Astrocyte (in vitro differentiated cells and primary cell): Measurements from ENCODE around the gene TTC1. TPM values are rescaled to one million over a fixed set of nuclear protein-coding genes. Genes with fewer than 3 reads are reported as not detected.

ENCODE experiments used
- DNase-seq: peaks from one replicate; pipeline ENCODE4 v3.0.0-alpha.2; 2010; ENCODE audit warnings: low read depth
- FAIRE-seq: peaks from 2 replicates; lab custom pipeline; 2011; peaks lifted over from hg19 to GRCh38; lab: Jason Lieb, UNC
- H2AFZ ChIP-seq: 2 replicates; pipeline ENCODE4 v1.6.0; 2012; ENCODE audit warnings: low read depth, low read length, inconsistent platforms
- H3K27ac ChIP-seq: 2 replicates; pipeline ENCODE4 v1.5.1; 2011; ENCODE audit warnings: low read depth, low read length, inconsistent platforms
- H3K27me3 ChIP-seq: 2 replicates; pipeline ENCODE4 v1.6.0; 2011; ENCODE audit warnings: low read length, inconsistent platforms; ENCODE audit not compliant: insufficient read depth
- H3K36me3 ChIP-seq: 2 replicates; pipeline ENCODE4 v1.5.1; 2011; ENCODE audit warnings: low read length, inconsistent platforms; ENCODE audit not compliant: insufficient read depth
- H3K4me1 ChIP-seq: 2 replicates; pipeline ENCODE4 v1.5.1; 2011; ENCODE audit warnings: low read length, inconsistent platforms; ENCODE audit not compliant: insufficient read depth
- H3K4me2 ChIP-seq: 2 replicates; pipeline ENCODE4 v1.6.0; 2012; ENCODE audit warnings: low read length, inconsistent platforms
- H3K4me3 ChIP-seq: 2 replicates; pipeline ENCODE4 v1.5.1; 2011; ENCODE audit warnings: low read depth, mild to moderate bottlenecking, low read length, inconsistent platforms; ENCODE audit not compliant: insufficient read depth
- H3K79me2 ChIP-seq: 2 replicates; pipeline ENCODE4 v1.6.0; 2012; ENCODE audit warnings: mild to moderate bottlenecking, low read length, inconsistent platforms; ENCODE audit not compliant: insufficient read depth
- H3K9ac ChIP-seq: 2 replicates; pipeline ENCODE4 v1.6.0; 2012; ENCODE audit warnings: mild to moderate bottlenecking, low read length, inconsistent platforms
- H3K9me3 ChIP-seq: 2 replicates; pipeline ENCODE4 v1.5.1; 2012; ENCODE audit warnings: low read depth, mild to moderate bottlenecking, low read length, inconsistent platforms; ENCODE audit not compliant: insufficient read depth
- H4K20me1 ChIP-seq: 2 replicates; pipeline ENCODE4 v1.6.0; 2012; ENCODE audit warnings: low read length, inconsistent platforms; ENCODE audit not compliant: insufficient read depth
- H3K27ac Mint-ChIP-seq: one replicate; pipeline ENCODE4 v1.8.0; 2021; ENCODE audit warnings: mild to moderate bottlenecking, mixed read lengths; ENCODE audit not compliant: unreplicated experiment
- H3K27me3 Mint-ChIP-seq: one replicate; pipeline ENCODE4 v1.8.0; 2021; ENCODE audit warnings: low read depth, mixed read lengths; ENCODE audit not compliant: unreplicated experiment
- H3K36me3 Mint-ChIP-seq: one replicate; pipeline ENCODE4 v1.8.0; 2021; ENCODE audit warnings: low read depth, mixed read lengths; ENCODE audit not compliant: unreplicated experiment
- H3K4me1 Mint-ChIP-seq: one replicate; pipeline ENCODE4 v1.8.0; 2021; ENCODE audit warnings: low read depth, mixed read lengths; ENCODE audit not compliant: unreplicated experiment
- H3K4me3 Mint-ChIP-seq: one replicate; pipeline ENCODE4 v1.8.0; 2021; ENCODE audit warnings: mild to moderate bottlenecking, moderate library complexity, mixed read lengths; ENCODE audit not compliant: unreplicated experiment
- H3K9me3 Mint-ChIP-seq: one replicate; pipeline ENCODE4 v1.8.0; 2021; ENCODE audit warnings: mild to moderate bottlenecking, mixed read lengths; ENCODE audit not compliant: unreplicated experiment
- EZH2 ChIP-seq: IDR thresholded peaks from 2 replicates; pipeline ENCODE4 v1.6.1; 2012; ENCODE audit warnings: mild to moderate bottlenecking, low read length, inconsistent platforms; ENCODE audit not compliant: insufficient read depth
- total RNA-seq: library from RNA; stranded (reverse); gene quantifications from 2 replicates; pipeline ENCODE4 v1.2.1, GENCODE V29; 2021
- TF ChIP-seq, protein P1 (sequence below): IDR thresholded peaks from 2 replicates; pipeline ENCODE4 v1.5.1; 2011; ENCODE audit warnings: low read depth, mild to moderate bottlenecking, inconsistent platforms, low read length, moderate library complexity; ENCODE audit not compliant: insufficient read depth

The TTC1 gene
- total RNA-seq, 1 donor from 2014 or later: 61.2 TPM

- H3K27ac Mint-ChIP-seq: no peak overlapping the region
- TF ChIP-seq EZH2: no peak
- TF ChIP-seq, protein P1, sequence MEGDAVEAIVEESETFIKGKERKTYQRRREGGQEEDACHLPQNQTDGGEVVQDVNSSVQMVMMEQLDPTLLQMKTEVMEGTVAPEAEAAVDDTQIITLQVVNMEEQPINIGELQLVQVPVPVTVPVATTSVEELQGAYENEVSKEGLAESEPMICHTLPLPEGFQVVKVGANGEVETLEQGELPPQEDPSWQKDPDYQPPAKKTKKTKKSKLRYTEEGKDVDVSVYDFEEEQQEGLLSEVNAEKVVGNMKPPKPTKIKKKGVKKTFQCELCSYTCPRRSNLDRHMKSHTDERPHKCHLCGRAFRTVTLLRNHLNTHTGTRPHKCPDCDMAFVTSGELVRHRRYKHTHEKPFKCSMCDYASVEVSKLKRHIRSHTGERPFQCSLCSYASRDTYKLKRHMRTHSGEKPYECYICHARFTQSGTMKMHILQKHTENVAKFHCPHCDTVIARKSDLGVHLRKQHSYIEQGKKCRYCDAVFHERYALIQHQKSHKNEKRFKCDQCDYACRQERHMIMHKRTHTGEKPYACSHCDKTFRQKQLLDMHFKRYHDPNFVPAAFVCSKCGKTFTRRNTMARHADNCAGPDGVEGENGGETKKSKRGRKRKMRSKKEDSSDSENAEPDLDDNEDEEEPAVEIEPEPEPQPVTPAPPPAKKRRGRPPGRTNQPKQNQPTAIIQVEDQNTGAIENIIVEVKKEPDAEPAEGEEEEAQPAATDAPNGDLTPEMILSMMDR: no peak
- H3K27me3 Mint-ChIP-seq: no peaks in the 10 kb centered on the region
- no peaks in the 10 kb centered on the region for H3K9me3 Mint-ChIP-seq
- Histone ChIP-seq H3K36me3 (peaks cover 20% of the 10 kb centered on the region), H3K4me3 (no peak overlapping the region), H3K79me2 (peaks cover 2% of the 10 kb centered on the region), H2AFZ (no peak overlapping the region), H3K27ac (no peak overlapping the region), H3K27me3 (no peaks in the 10 kb centered on the region), H3K9me3 (no peaks in the 10 kb centered on the region), H3K4me2 (no peak overlapping the region), H3K4me1 (peaks cover 8% of the 10 kb centered on the region), H3K9ac (no peak overlapping the region), H4K20me1 (no peaks in the 10 kb centered on the region)
- peaks cover 6% of the 10 kb centered on the region for H3K4me1 Mint-ChIP-seq
- FAIRE-seq (no peak), DNase-seq (no peak)
- H3K4me3 Mint-ChIP-seq: no peak overlapping the region
- H3K36me3 Mint-ChIP-seq: peaks cover 11% of the 10 kb centered on the region
Observed at GRCh38 chr5:160047423-160047822, 38.5 kb downstream of the TTC1 start.

DNA sequence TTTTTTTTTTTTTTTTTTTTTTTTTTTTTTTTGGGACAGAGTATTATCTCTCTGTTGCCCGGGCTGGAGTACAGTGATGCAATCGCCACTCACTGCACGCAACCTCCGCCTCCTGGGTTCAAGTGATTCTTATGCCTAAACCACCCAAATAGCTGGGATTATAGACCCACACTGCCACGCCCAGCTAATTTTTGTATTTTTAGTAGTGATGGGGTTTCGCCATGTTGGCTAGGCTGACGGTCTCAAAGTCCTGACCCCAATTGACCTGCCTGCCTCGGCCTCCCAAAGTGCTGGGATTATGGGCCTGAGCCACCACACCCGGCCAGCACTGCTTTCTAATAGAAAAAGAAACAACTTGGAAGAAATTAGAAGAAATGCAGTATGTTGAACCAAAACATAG, 39.2 kb downstream of the TTC1 start:
- no peaks in the 10 kb centered on the region for H4K20me1 ChIP-seq
- TF ChIP-seq EZH2: no peak
- TF ChIP-seq, protein P1: no peak
- no peak overlapping the region for H3K9ac ChIP-seq
- Mint-ChIP-seq H3K27me3 (no peaks in the 10 kb centered on the region), H3K4me1 (peaks cover 6% of the 10 kb centered on the region), H3K9me3 (no peaks in the 10 kb centered on the region), H3K36me3 (peaks cover 13% of the 10 kb centered on the region), H3K4me3 (no peak overlapping the region), H3K27ac (no peak overlapping the region)
- no peaks in the 10 kb centered on the region for H3K27me3 ChIP-seq
- DNase-seq: no peak
- no peaks in the 10 kb centered on the region for H3K9me3 ChIP-seq
- no peak overlapping the region for H2AFZ ChIP-seq
- peaks cover 8% of the 10 kb centered on the region for H3K4me1 ChIP-seq
- H3K4me3 ChIP-seq: no peak overlapping the region
- no peak for FAIRE-seq
- H3K79me2 ChIP-seq: peaks cover 2% of the 10 kb centered on the region
- no peak overlapping the region for H3K4me2 ChIP-seq
- H3K36me3 ChIP-seq: peaks cover 22% of the 10 kb centered on the region
- H3K27ac ChIP-seq: no peak overlapping the region

DNA sequence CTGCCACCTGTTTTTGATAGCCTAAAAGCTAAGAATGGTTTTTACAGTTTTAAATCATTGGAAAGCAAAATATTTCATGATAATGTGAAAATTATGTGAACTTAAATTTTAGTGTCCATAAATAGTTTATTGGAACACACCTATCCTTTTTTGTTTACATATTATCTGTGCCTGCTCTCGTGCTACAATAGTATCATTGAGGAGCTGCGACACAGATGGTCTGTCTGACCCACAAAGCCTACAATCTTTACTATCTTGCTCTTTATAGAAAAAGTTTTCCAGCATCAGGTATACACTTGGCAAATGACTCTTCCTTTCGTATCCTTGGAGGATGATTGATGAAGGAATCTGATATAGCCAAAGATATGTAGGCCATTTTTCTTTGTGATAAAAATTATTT, 40.2 kb downstream of the TTC1 start:
- DNase-seq (no peak), FAIRE-seq (no peak)
- Mint-ChIP-seq H3K9me3 (no peaks in the 10 kb centered on the region), H3K36me3 (peaks cover 10% of the 10 kb centered on the region), H3K4me1 (peaks cover 10% of the 10 kb centered on the region), H3K27ac (no peak overlapping the region), H3K27me3 (no peaks in the 10 kb centered on the region), H3K4me3 (no peak overlapping the region)
- no peaks in the 10 kb centered on the region for H3K27me3 ChIP-seq
- no peak overlapping the region for H2AFZ ChIP-seq
- TF ChIP-seq, protein P1: no peak
- TF ChIP-seq EZH2: no peak
- no peak overlapping the region for H3K4me3 ChIP-seq
- peaks cover 21% of the 10 kb centered on the region for H3K36me3 ChIP-seq
- H3K9me3 ChIP-seq: no peaks in the 10 kb centered on the region
- H3K79me2 ChIP-seq: peaks cover 2% of the 10 kb centered on the region
- no peaks in the 10 kb centered on the region for H4K20me1 ChIP-seq
- no peak overlapping the region for H3K4me2 ChIP-seq
- H3K27ac ChIP-seq: no peak overlapping the region
- H3K4me1 ChIP-seq: peaks cover 12% of the 10 kb centered on the region
- no peak overlapping the region for H3K9ac ChIP-seq
